ENCODE measurements around the gene WDR55.
"Not testable (repeated sequence)": the region's sequence is repeated elsewhere in the genome, so short reads cannot be mapped to it uniquely, and the experiment has no call there.

Gene WDR55

GRCh38 chr5:140641716-140642115 is 23.0 kb upstream of the WDR55 start:
- DNase-seq (ENCODE audit: extremely low spot score, insufficient read length, low read depth) (no peak), FAIRE-seq (no peak)

- no peak for DNase-seq (ENCODE audit: extremely low spot score, insufficient read length, low read depth)
- no peak for FAIRE-seq
Measured at GRCh38 chr5:140642718-140643117, 22.0 kb upstream of the WDR55 start.

- DNase-seq (ENCODE audit: extremely low spot score, insufficient read length, low read depth): no peak
- no peak for FAIRE-seq
Measured at GRCh38 chr5:140647042-140647419, 17.7 kb upstream of the WDR55 start.

- DNase-seq (ENCODE audit: extremely low spot score, insufficient read length, low read depth) (no peak), FAIRE-seq (no peak)
Measured at GRCh38 chr5:140658870-140659269, 5.8 kb upstream of the WDR55 start.

- FAIRE-seq; DNase-seq (ENCODE audit: extremely low spot score, insufficient read length, low read depth): not testable (repeated sequence)
Measured at GRCh38 chr5:140660371-140660770, 4.3 kb upstream of the WDR55 start.

- DNase-seq (ENCODE audit: extremely low spot score, insufficient read length, low read depth): no peak
- FAIRE-seq: no peak
Measured at GRCh38 chr5:140664030-140664358, 710 bp upstream of the WDR55 start.

- not testable (repeated sequence) for FAIRE-seq; DNase-seq (ENCODE audit: extremely low spot score, insufficient read length, low read depth)
Measured at GRCh38 chr5:140671035-140671434, 6.3 kb downstream of the WDR55 start.

GRCh38 chr5:140671472-140672125 is 6.9 kb downstream of the WDR55 start:
- FAIRE-seq (no peak), DNase-seq (ENCODE audit: extremely low spot score, insufficient read length, low read depth) (no peak)

- DNase-seq (ENCODE audit: extremely low spot score, insufficient read length, low read depth) (no peak), FAIRE-seq (no peak)
Measured at GRCh38 chr5:140672455-140673186, 7.9 kb downstream of the WDR55 start.

GRCh38 chr5:140673187-140673976 is 8.7 kb downstream of the WDR55 start, which contains the start of gene DND1:
Gene DND1 (minus strand): TSS chr5:140673576. CDS start chr5:140673542, 34 bp downstream.
- DNase-seq (ENCODE audit: extremely low spot score, insufficient read length, low read depth) (no peak), FAIRE-seq (no peak)

- DNase-seq (ENCODE audit: extremely low spot score, insufficient read length, low read depth): no peak
- no peak for FAIRE-seq
Measured at GRCh38 chr5:140674211-140674610, 9.5 kb downstream of the WDR55 start.

- FAIRE-seq: no peak
- no peak for DNase-seq (ENCODE audit: extremely low spot score, insufficient read length, low read depth)
Measured at GRCh38 chr5:140674629-140675028, 9.9 kb downstream of the WDR55 start.

GRCh38 chr5:140677947-140678346 is 13.2 kb downstream of the WDR55 start:
- no peak for FAIRE-seq
- DNase-seq (ENCODE audit: extremely low spot score, insufficient read length, low read depth): no peak

- no peak for DNase-seq (ENCODE audit: extremely low spot score, insufficient read length, low read depth)
- no peak for FAIRE-seq
Measured at GRCh38 chr5:140678993-140679392, 14.3 kb downstream of the WDR55 start.

- FAIRE-seq (no peak), DNase-seq (ENCODE audit: extremely low spot score, insufficient read length, low read depth) (no peak)
Measured at GRCh38 chr5:140690376-140690932, 25.8 kb downstream of the WDR55 start.

GRCh38 chr5:140690941-140691924 is 26.5 kb downstream of the WDR55 start, which contains the start of the genes HARS1 and HARS2:
Gene HARS1 (minus strand): TSS chr5:140691370. CDS start chr5:140691304, 66 bp downstream.
Gene HARS2 (plus strand): TSS chr5:140691455. CDS start chr5:140691649, 194 bp downstream.
- peak; percentile 84 for DNase-seq (ENCODE audit: extremely low spot score, insufficient read length, low read depth)
- peak; percentile 94 for FAIRE-seq

GRCh38 chr5:140694276-140694675 is 29.6 kb downstream of the WDR55 start:
- DNase-seq (ENCODE audit: extremely low spot score, insufficient read length, low read depth) (no peak), FAIRE-seq (no peak)

GRCh38 chr5:140696891-140697492 is 32.3 kb downstream of the WDR55 start:
- FAIRE-seq: no peak

More at GRCh38 chr5:140696891-140697492, 32.3 kb downstream of the WDR55 start:
- no peak for DNase-seq (ENCODE audit: extremely low spot score, insufficient read length, low read depth)
